Stomach (tissue), 4 donors: ENCODE measurements around the gene ACACA.

Experiments
- EP300 ChIP-seq: sonication (generic); formaldehyde crosslinking; IDR thresholded peaks from one replicate; pipeline ENCODE4 v1.6.1; 2017; ENCODE audit warnings: antibody characterized with exemption
- POLR2A ChIP-seq, 4 donors: fragments of 450-650 bp; IDR thresholded peaks; one replicate each; pipeline ENCODE4 v1.6.1; 2016; ENCODE audit warnings: antibody characterized with exemption in 4 of 4, control low read depth in 2 of 4, mild to moderate bottlenecking in 1 of 4, moderate library complexity in 1 of 4
- POLR2AphosphoS5 ChIP-seq, 3 donors: sonication (generic); formaldehyde crosslinking; IDR thresholded peaks; one replicate each; pipeline ENCODE4 v1.6.1; 2016; ENCODE audit warnings: antibody characterized with exemption in 3 of 3
- TF ChIP-seq, protein P1 (sequence below), 7 experiments: fragments of 450-650 bp in 4 of 7; fragments of 200-600 bp in 3 of 7; sonication (generic) in 3 of 7; IDR thresholded peaks; one replicate each; pipeline ENCODE4 v1.5.1; 2016 to 2019; ENCODE audit warnings: antibody characterized with exemption in 7 of 7, control low read depth in 2 of 7, mild to moderate bottlenecking in 1 of 7

DNA sequence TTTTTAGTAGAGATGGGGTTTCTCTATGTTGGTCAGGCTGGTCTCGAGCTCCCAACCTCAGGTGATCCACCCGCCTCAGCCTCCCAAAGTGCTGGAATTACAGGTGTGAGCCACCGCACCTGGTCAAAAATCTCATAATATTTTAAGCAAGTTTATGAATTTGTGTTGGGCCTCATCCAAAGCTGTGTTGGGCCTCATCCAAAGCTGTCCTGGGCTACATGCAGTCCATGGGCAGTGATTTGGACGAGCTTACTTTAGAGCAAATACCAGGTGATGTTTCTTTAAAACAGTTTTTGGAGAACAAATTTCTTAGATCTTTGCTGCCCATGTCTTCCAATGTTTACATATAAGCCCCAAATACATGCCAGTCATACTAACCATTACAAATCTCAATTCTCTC lies 115.3 kb downstream of the ACACA start:
- TF ChIP-seq POLR2A (IDR thresholded peaks at IDR 0.05) (no peak), POLR2AphosphoS5 (IDR thresholded peaks at IDR 0.05) (no peak), EP300 (no peak)
- TF ChIP-seq, protein P1, sequence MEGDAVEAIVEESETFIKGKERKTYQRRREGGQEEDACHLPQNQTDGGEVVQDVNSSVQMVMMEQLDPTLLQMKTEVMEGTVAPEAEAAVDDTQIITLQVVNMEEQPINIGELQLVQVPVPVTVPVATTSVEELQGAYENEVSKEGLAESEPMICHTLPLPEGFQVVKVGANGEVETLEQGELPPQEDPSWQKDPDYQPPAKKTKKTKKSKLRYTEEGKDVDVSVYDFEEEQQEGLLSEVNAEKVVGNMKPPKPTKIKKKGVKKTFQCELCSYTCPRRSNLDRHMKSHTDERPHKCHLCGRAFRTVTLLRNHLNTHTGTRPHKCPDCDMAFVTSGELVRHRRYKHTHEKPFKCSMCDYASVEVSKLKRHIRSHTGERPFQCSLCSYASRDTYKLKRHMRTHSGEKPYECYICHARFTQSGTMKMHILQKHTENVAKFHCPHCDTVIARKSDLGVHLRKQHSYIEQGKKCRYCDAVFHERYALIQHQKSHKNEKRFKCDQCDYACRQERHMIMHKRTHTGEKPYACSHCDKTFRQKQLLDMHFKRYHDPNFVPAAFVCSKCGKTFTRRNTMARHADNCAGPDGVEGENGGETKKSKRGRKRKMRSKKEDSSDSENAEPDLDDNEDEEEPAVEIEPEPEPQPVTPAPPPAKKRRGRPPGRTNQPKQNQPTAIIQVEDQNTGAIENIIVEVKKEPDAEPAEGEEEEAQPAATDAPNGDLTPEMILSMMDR (IDR thresholded peaks at IDR 0.05) = no peak
